ENCODE measurements around the gene SGTA. TPM values are rescaled to one million over a fixed set of nuclear protein-coding genes. Genes with fewer than 3 reads are reported as not detected.

The SGTA gene
- total and polyA plus RNA-seq, 9 of the 15 experiments (the other 6 are each of a cell fraction or from before 2014, with no cell fraction given): 1.4 to 110 (median 49.9) TPM

DNA sequence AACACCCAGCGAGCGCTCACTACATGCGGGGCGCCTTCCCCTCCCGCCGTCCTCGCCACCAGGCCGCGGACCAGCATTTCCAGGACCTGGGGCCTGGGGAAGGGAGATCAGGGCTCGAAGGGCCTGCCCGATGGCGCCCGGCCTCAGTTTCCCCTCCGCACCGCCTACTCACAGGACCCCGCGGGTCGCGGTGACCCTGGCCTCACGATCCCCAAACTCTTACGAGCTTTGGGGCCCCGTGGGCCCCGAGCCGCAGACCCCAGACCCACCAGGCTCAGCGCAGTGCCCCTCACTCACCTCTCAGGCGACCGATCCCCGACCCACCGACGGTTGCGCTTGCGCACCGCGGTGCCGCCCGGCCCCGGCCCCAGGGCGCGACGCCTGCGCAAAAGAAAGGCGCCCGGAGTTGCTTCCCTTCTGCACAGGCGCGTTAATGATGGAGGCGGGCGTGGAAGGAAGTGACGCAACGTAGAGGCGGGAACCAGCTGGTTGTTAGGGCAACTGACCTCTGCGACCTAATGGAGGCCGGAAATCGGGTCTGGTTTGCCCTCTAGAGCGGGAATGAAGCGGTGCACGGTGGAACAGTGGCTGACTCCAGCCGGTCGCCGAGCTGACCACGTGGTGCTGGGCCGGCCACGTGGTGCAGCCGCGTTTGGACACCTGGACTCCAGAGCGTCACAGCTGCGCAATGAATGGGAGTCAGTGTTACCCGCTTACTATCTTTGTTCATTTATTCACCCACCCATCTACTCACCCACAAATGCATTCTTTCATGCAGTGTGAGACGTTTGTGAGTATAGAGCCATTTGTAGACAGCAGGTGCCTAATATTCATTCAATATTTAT lies at the start of gene SGTA (continued):
- TF ChIP-seq, protein P1, sequence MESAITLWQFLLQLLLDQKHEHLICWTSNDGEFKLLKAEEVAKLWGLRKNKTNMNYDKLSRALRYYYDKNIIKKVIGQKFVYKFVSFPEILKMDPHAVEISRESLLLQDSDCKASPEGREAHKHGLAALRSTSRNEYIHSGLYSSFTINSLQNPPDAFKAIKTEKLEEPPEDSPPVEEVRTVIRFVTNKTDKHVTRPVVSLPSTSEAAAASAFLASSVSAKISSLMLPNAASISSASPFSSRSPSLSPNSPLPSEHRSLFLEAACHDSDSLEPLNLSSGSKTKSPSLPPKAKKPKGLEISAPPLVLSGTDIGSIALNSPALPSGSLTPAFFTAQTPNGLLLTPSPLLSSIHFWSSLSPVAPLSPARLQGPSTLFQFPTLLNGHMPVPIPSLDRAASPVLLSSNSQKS (CRISPR knock-in tag; IDR thresholded peaks at IDR 0.05): no peak
- TF ChIP-seq CBFA2T3 (IDR thresholded peaks at IDR 0.05) (peak; percentile 74), ZFP1 (CRISPR knock-in tag; IDR thresholded peaks at IDR 0.05) (no peak), ZBTB8A (IDR thresholded peaks at IDR 0.05; ENCODE audit: partially characterized antibody) (no peak), ZNF668 (CRISPR knock-in tag; IDR thresholded peaks at IDR 0.05) (no peak), MECOM (CRISPR knock-in tag; IDR thresholded peaks at IDR 0.05) (peak; percentile 74; the same call in 1 of the 2 replicates), ATF1 (CRISPR knock-in tag; IDR thresholded peaks at IDR 0.05) (peak; percentile 68), ATF1 (tag; IDR thresholded peaks at IDR 0.05) (peak; percentile 97), CCNT2 (IDR thresholded peaks at IDR 0.05; ENCODE audit: borderline replicate concordance, extremely low read depth, insufficient read length, low read depth, low read length) (peak; percentile 33), PHF20 (IDR thresholded peaks at IDR 0.05; ENCODE audit: partially characterized antibody) (peak; percentile 81), ZNF354B (CRISPR knock-in tag; IDR thresholded peaks at IDR 0.05) (no peak), RFX7 (CRISPR knock-in tag; IDR thresholded peaks at IDR 0.05) (peak; percentile 73; the same call in 1 of the 2 replicates), ZNF551 (CRISPR knock-in tag; IDR thresholded peaks at IDR 0.05) (no peak), MYC (IDR thresholded peaks at IDR 0.05; ENCODE audit: low read depth, low read length) (peak; percentile 100), MYC (CRISPR knock-in tag; IDR thresholded peaks at IDR 0.05; ENCODE audit: borderline replicate concordance, low read depth) (peak; percentile 100), ZNF263 (CRISPR knock-in tag; IDR thresholded peaks at IDR 0.05; ENCODE audit: borderline replicate concordance) (peak; percentile 88), SMAD4 (CRISPR knock-in tag; conservative IDR thresholded peaks at IDR 0.05) (peak; percentile 77), POLR2B (IDR thresholded peaks at IDR 0.05; ENCODE audit: low read depth, partially characterized antibody) (peak; percentile 81)
- TF ChIP-seq, protein P2, sequence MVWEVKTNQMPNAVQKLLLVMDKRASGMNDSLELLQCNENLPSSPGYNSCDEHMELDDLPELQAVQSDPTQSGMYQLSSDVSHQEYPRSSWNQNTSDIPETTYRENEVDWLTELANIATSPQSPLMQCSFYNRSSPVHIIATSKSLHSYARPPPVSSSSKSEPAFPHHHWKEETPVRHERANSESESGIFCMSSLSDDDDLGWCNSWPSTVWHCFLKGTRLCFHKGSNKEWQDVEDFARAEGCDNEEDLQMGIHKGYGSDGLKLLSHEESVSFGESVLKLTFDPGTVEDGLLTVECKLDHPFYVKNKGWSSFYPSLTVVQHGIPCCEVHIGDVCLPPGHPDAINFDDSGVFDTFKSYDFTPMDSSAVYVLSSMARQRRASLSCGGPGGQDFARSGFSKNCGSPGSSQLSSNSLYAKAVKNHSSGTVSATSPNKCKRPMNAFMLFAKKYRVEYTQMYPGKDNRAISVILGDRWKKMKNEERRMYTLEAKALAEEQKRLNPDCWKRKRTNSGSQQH (CRISPR knock-in tag; IDR thresholded peaks at IDR 0.05): no peak
- TF ChIP-seq, protein P3, sequence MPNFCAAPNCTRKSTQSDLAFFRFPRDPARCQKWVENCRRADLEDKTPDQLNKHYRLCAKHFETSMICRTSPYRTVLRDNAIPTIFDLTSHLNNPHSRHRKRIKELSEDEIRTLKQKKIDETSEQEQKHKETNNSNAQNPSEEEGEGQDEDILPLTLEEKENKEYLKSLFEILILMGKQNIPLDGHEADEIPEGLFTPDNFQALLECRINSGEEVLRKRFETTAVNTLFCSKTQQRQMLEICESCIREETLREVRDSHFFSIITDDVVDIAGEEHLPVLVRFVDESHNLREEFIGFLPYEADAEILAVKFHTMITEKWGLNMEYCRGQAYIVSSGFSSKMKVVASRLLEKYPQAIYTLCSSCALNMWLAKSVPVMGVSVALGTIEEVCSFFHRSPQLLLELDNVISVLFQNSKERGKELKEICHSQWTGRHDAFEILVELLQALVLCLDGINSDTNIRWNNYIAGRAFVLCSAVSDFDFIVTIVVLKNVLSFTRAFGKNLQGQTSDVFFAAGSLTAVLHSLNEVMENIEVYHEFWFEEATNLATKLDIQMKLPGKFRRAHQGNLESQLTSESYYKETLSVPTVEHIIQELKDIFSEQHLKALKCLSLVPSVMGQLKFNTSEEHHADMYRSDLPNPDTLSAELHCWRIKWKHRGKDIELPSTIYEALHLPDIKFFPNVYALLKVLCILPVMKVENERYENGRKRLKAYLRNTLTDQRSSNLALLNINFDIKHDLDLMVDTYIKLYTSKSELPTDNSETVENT (CRISPR knock-in tag; IDR thresholded peaks at IDR 0.05): 0 out of 2 replicates have a peak, but pooled peaks have one; percentile 31
- TF ChIP-seq, protein P4, sequence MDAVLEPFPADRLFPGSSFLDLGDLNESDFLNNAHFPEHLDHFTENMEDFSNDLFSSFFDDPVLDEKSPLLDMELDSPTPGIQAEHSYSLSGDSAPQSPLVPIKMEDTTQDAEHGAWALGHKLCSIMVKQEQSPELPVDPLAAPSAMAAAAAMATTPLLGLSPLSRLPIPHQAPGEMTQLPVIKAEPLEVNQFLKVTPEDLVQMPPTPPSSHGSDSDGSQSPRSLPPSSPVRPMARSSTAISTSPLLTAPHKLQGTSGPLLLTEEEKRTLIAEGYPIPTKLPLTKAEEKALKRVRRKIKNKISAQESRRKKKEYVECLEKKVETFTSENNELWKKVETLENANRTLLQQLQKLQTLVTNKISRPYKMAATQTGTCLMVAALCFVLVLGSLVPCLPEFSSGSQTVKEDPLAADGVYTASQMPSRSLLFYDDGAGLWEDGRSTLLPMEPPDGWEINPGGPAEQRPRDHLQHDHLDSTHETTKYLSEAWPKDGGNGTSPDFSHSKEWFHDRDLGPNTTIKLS (IDR thresholded peaks at IDR 0.05; ENCODE audit: borderline replicate concordance, low read depth): peak; percentile 96

All from K562 (cell line).